ENCODE measurements around the gene VDAC1.

Gene VDAC1

GRCh38 chr5:133927300-133928180 is 77.2 kb downstream of the VDAC1 start:
- DNase-seq (ENCODE audit: low read depth in 1 of 2, low spot score in 1 of 2): no peak

DNA sequence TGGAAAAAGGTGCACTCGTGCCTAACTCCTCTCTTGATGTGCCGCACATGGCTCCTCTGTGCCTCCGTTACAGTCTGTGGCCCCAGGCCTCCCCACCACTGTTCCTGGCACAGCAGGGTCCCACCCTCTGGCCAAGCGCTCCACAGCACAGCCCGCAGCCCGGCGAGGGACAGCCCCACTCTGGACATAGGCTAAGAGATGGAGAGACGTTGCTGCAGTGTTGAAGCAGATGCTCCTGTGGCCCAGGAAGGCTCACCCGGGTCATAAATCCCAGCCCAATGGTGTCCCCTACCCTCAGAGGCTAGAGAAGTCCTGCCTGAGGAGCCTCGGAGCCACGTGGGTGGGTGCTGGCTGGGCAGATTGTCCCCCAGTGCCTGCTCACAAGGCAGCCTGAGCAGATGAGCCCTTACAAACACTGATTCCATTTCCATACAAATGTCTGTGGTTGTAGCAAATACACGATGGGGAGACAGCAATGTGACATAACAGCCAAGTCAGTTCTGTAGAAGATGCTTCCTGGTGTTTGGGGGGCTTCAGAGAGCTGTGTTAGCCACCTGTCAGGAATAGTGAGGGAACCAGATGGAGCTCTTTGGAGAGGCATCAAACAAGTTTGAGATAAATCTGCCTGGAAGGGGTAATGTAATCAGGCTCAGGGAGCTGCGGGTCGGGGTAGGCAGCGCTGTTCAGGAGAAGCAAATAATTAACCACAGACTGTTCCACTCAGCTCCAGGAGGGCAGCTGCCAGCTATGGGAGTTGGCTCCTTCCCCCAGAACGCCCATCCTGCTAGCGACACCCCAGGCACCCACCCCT is 78.1 kb downstream of the VDAC1 start:
- no peak for DNase-seq (ENCODE audit: low read depth in 1 of 2, low spot score in 1 of 2)

GRCh38 chr5:133925866-133926488 is 78.8 kb downstream of the VDAC1 start:
- DNase-seq (ENCODE audit: low read depth in 1 of 2, low spot score in 1 of 2): no peak

DNA sequence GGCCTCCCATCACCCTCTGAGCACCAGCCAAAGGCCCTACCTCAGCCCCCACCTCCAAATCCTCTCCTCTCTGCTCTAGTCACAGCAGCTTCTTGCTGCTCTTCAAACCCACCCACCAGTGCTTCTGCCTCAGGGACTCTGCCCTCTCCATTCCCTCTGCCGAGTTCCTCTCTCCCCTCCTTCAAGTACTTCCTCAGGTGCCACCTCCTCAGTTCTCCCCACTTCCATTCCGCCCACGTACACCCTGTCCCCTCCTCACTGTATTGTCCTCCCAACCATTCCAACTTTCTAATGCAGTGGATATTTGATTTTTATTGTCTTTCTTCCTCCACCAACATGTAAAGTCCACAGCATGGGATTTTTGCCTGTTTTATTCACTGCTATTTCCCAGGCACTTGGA is 79.5 kb downstream of the VDAC1 start:
- no peak for DNase-seq (ENCODE audit: low read depth in 1 of 2, low spot score in 1 of 2)

DNA sequence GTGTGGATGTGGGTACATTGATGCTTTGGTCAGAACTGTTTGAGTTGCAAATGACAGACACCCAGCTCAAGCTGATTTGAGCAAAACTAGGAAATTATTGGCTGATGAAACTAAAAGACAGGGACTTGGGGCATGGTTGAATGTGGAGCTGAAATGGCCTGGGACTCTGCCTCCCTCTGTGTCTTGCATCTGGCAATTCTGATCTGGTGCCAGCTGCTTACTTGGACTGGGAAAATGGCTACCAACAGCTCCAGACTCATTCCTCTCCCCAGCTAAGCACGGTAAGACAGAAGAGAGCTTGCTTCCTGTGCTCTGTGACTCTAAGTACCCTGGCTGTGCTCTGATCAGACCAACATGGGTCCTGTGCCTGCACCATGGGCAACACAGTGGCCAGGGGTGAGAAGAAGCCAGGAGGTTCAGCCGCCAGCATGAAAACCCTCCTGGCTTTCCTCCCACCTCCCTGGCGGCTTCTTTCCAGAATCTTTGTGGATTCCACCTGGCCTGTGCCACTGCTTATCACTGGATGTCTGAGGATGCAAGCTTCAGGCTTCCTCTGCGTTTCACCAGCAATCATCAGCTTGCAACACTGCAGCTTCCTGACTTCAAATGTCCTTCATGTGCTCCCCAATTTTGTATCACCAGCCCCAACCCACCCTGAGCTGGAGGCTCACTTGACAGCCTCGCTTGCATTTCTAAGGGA is 80.4 kb downstream of the VDAC1 start:
- DNase-seq (ENCODE audit: low read depth in 1 of 2, low spot score in 1 of 2): no peak

- DNase-seq (ENCODE audit: low read depth in 1 of 2, low spot score in 1 of 2): no peak
Measured at GRCh38 chr5:133921979-133922378, 82.8 kb downstream of the VDAC1 start.

All from activated T-helper 1 cell treated with anti-CD3 and anti-CD28 coated beads, Interleukin-2, amount 50 U/mL, for 16 hours (primary cell).